Activated T-helper 17 cell treated with anti-CD3 and anti-CD28 coated beads, Interleukin-2, amount 50 U/mL, for 72 hours (primary cell): ENCODE results near the gene PRPF4. TPM values are rescaled to one million over a fixed set of nuclear protein-coding genes. Genes with fewer than 3 reads are reported as not detected.

Source experiments
- total RNA-seq, 2 donors: library from RNA; stranded (reverse); gene quantifications; one replicate each; pipeline ENCODE4 v1.2.3, GENCODE V29; 2022

The PRPF4 gene
- total RNA-seq, 2 donors from 2014 or later = 41.3 to 51.1 TPM

Other genes starting within 250 kb of the PRPF4 start
- gene ZFP37, start 218.9 kb upstream of the PRPF4 start, total RNA-seq = 1 to 10 TPM; 1.6 to 3.2 TPM
- 10 to 100 TPM in 1 of 2 donors, 1 to 10 TPM in 1; 4.7 to 10.9 TPM for gene SLC31A2, start 124.7 kb upstream of the PRPF4 start, total RNA-seq
- 10 to 100 TPM; 41.2 to 41.5 TPM for gene FKBP15, start 54.4 kb upstream of the PRPF4 start, total RNA-seq
- 10 to 100 TPM; 13.1 to 17.3 TPM for gene SLC31A1, start 54.1 kb upstream of the PRPF4 start, total RNA-seq
- gene CDC26, start 86 bp upstream of the PRPF4 start, total RNA-seq = 10 to 100 TPM; 47.0 to 47.9 TPM
- gene RNF183, start 27.7 kb downstream of the PRPF4 start, total RNA-seq = 10 to 100 TPM in 1 of 2 donors, 1 to 10 TPM in 1; 1.9 to 10.9 TPM
- 1 to 10 TPM; 1.6 to 2.2 TPM for gene WDR31, start 64.6 kb downstream of the PRPF4 start, total RNA-seq
- 10 to 100 TPM in 1 of 2 donors, 1 to 10 TPM in 1; 3.2 to 25.9 TPM for gene BSPRY, start 73.9 kb downstream of the PRPF4 start, total RNA-seq
- gene HDHD3, start 101.3 kb downstream of the PRPF4 start, total RNA-seq = 10 to 100 TPM; 15.2 to 19.4 TPM
- 10 to 100 TPM; 24.8 to 30.5 TPM for gene ALAD, start 125.6 kb downstream of the PRPF4 start, total RNA-seq
- gene POLE3, start 135.0 kb downstream of the PRPF4 start, total RNA-seq = 10 to 100 TPM; 35.5 to 85.2 TPM
- gene C9orf43, start 135.1 kb downstream of the PRPF4 start, total RNA-seq = under 1 TPM; 0.69 to 0.76 TPM
- gene RGS3, start 188.1 kb downstream of the PRPF4 start, total RNA-seq = 10 to 100 TPM; 23.0 to 85.8 TPM